ENCODE results near the gene ZNF423.

DNA sequence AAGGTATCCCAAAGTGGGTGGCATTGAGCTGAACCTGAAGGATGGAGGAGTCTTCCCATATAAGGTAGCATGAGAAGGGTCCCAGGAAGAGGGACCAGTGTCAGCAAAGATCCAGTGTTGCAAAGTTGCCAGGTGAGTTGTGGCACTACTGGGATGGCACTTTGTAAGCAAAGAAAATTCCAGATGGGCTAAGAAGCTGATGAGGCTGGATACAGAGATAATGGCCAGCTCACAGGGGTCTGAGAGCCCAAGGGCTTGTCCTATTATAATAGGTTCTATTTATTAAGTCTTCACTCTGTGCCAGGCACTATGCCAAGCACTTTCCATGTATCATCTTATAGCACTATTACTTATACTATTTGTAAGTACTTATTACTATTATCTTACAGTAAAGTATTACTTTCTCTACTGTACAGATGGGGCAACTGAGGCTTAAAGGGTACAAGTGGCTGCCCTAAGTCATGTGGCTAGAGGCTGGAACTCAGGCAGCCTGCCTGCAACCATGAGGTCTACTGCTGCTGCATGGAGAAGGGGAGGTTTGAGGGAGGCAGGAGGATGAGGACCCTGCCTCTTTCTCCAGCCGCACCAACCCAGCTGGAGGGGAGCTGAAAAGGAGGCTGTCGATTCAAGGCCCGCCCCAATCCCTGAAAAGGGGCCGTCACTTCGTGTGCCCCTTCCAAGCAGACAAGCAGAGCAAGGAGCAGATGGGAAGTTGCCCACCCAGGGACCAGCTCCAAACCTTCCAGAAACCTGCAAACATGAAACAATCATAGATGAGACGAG is 395.8 kb downstream of the ZNF423 start:
- no peak for TF ChIP-seq CTCF (IDR thresholded peaks at IDR 0.05 in 8 of 11, conservative IDR thresholded peaks at IDR 0.05 in 3 of 11)
- TF ChIP-seq POLR2A (IDR thresholded peaks at IDR 0.05): no peak
